Measurements from ENCODE around the gene MEP1A. TPM values are rescaled to one million over a fixed set of nuclear protein-coding genes. Genes with fewer than 3 reads are reported as not detected.
"Not testable (repeated sequence)": the region's sequence is repeated elsewhere in the genome, so short reads cannot be mapped to it uniquely, and the experiment has no call there.

Gene MEP1A
- total and polyA plus RNA-seq, 2 donors (not counting 3 experiments of a cell fraction or from before 2014, with no cell fraction given): not detected

DNA sequence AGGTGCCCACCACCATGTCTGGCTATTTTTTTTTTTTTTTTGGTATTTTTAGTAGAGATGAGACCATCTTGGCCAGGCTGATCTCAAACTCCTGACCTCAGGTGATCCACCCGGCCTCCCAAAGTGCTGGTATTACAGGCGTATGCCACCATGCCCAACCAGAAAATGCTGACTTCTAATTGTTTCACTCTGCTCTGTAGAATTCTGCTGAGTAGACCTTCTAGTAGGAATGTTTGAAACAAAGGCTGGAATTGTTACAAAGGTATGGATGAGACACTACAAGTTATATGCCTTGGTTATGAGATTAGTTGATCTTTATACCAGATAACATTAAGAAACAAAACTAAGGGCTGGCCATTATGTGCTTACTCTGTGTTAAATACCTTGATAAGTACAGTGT, 44.8 kb downstream of the MEP1A start:
- Histone ChIP-seq H3K4me1 (ENCODE audit: control insufficient read depth, extremely low read depth, insufficient read depth, low read length) (no peaks in the 10 kb centered on the region), H3K27ac (ENCODE audit: insufficient read depth, low read depth, low read length) (no peak overlapping the region), H3K9me3 (replicated peaks; ENCODE audit: control insufficient read depth, insufficient read depth, low read length) (no peaks in the 10 kb centered on the region), H3K79me2 (ENCODE audit: control insufficient read depth, insufficient read depth, low read length) (no peaks in the 10 kb centered on the region), H3K9ac (replicated peaks; ENCODE audit: extremely low read depth, insufficient read depth, low read length) (no peak overlapping the region), H3K4me3 (replicated peaks in 1 of 3; ENCODE audit: insufficient read depth in 1 of 3, low read depth in 1 of 3, low read length in 3 of 3) (no peak overlapping the region), H3K4me2 (ENCODE audit: insufficient read depth, low read length) (no peak overlapping the region), H4K20me1 (replicated peaks; ENCODE audit: control insufficient read depth, extremely low read depth, insufficient read depth, low read length) (no peaks in the 10 kb centered on the region), H3K36me3 (ENCODE audit: control insufficient read depth in 2 of 2, extremely low read depth in 1 of 2, insufficient read depth in 2 of 2, low read length in 2 of 2) (no peaks in the 10 kb centered on the region), H3K9me1 (replicated peaks; ENCODE audit: control insufficient read depth, extremely low read depth, insufficient read depth, low read length) (no peaks in the 10 kb centered on the region), H2AFZ (ENCODE audit: low read depth, low read length) (no peak overlapping the region), H3K27me3 (ENCODE audit: control insufficient read depth in 2 of 2, insufficient read depth in 2 of 2, low read length in 2 of 2) (no peaks in the 10 kb centered on the region)
- DNase-seq (ENCODE audit: low read depth, low spot score) (no peak), FAIRE-seq (no peak)
- ChIA-PET POLR2A (no interaction called here), CTCF (no interaction called here)
- TF ChIP-seq MYC (IDR thresholded peaks at IDR 0.05; ENCODE audit: low read depth, low read length) (no peak), POLR2AphosphoS5 (IDR thresholded peaks at IDR 0.05; ENCODE audit: insufficient read depth, low read depth, low read length) (no peak), FOS (IDR thresholded peaks at IDR 0.05; ENCODE audit: borderline replicate concordance, insufficient read depth, low read length) (no peak), JUN (IDR thresholded peaks at IDR 0.05; ENCODE audit: borderline replicate concordance, insufficient read depth, insufficient read length, low read depth) (no peak), POLR2A (IDR thresholded peaks at IDR 0.05; ENCODE audit: low read depth, low read length) (no peak), GATA2 (IDR thresholded peaks at IDR 0.05; ENCODE audit: insufficient read depth, insufficient read length, low read depth, low read length) (no peak)
- TF ChIP-seq, protein P1, sequence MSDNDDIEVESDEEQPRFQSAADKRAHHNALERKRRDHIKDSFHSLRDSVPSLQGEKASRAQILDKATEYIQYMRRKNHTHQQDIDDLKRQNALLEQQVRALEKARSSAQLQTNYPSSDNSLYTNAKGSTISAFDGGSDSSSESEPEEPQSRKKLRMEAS (IDR thresholded peaks at IDR 0.05; ENCODE audit: insufficient read depth, insufficient read length): no peak
- no TSS peak for BruUV-seq (replicated peaks)
- intact Hi-C loops (cut with micrococcal nuclease): no loop called here
- dilution Hi-C loops (cut with MboI; ENCODE audit: extremely low pct_ligation_motif_present, low sequenced_read_pairs): no loop called here

GRCh38 chr6:46842252-46842846, 49.2 kb downstream of the MEP1A start:
- H3K9me1 ChIP-seq (replicated peaks; ENCODE audit: control insufficient read depth, extremely low read depth, insufficient read depth, low read length); H3K9me3 ChIP-seq (replicated peaks; ENCODE audit: control insufficient read depth, insufficient read depth, low read length); H3K4me2 ChIP-seq (ENCODE audit: insufficient read depth, low read length); H4K20me1 ChIP-seq (replicated peaks; ENCODE audit: control insufficient read depth, extremely low read depth, insufficient read depth, low read length); H2AFZ ChIP-seq (ENCODE audit: low read depth, low read length); DNase-seq (ENCODE audit: low read depth, low spot score); intact Hi-C loops (cut with micrococcal nuclease); H3K27ac ChIP-seq (ENCODE audit: insufficient read depth, low read depth, low read length); dilution Hi-C loops (cut with MboI; ENCODE audit: extremely low pct_ligation_motif_present, low sequenced_read_pairs); POLR2A ChIA-PET; CTCF ChIA-PET; H3K4me3 ChIP-seq (replicated peaks in 1 of 3; ENCODE audit: insufficient read depth in 1 of 3, low read depth in 1 of 3, low read length in 3 of 3); H3K9ac ChIP-seq (replicated peaks; ENCODE audit: extremely low read depth, insufficient read depth, low read length); H3K4me1 ChIP-seq (ENCODE audit: control insufficient read depth, extremely low read depth, insufficient read depth, low read length); FAIRE-seq; BruUV-seq (replicated peaks); H3K27me3 ChIP-seq (ENCODE audit: control insufficient read depth in 2 of 2, insufficient read depth in 2 of 2, low read length in 2 of 2); H3K79me2 ChIP-seq (ENCODE audit: control insufficient read depth, insufficient read depth, low read length); H3K36me3 ChIP-seq (ENCODE audit: control insufficient read depth in 2 of 2, extremely low read depth in 1 of 2, insufficient read depth in 2 of 2, low read length in 2 of 2): not testable (repeated sequence)

All from endothelial cell of umbilical vein (primary cell).